Measurements from ENCODE around the gene WDR47.

GRCh38 chr1:109075531-109076490, 33.9 kb upstream of the WDR47 start, which contains the start of gene TAF13:
- no peak for TF ChIP-seq EZH2phosphoT487 (IDR thresholded peaks at IDR 0.05; ENCODE audit: insufficient read depth, low read depth)
- TF ChIP-seq EZH2 (IDR thresholded peaks at IDR 0.05; ENCODE audit: insufficient read depth, poor library complexity, severe bottlenecking): no peak

All from GM23248 (cell line).